NCI-H226 (cell line): ENCODE measurements around the gene RARRES2.
"Not testable (repeated sequence)": the region's sequence is repeated elsewhere in the genome, so short reads cannot be mapped to it uniquely, and the experiment has no call there.

ENCODE experiments used
- DNase-seq: peaks from one replicate; pipeline ENCODE4 v3.0.0-alpha.2; 2015

The RARRES2 gene

DNA sequence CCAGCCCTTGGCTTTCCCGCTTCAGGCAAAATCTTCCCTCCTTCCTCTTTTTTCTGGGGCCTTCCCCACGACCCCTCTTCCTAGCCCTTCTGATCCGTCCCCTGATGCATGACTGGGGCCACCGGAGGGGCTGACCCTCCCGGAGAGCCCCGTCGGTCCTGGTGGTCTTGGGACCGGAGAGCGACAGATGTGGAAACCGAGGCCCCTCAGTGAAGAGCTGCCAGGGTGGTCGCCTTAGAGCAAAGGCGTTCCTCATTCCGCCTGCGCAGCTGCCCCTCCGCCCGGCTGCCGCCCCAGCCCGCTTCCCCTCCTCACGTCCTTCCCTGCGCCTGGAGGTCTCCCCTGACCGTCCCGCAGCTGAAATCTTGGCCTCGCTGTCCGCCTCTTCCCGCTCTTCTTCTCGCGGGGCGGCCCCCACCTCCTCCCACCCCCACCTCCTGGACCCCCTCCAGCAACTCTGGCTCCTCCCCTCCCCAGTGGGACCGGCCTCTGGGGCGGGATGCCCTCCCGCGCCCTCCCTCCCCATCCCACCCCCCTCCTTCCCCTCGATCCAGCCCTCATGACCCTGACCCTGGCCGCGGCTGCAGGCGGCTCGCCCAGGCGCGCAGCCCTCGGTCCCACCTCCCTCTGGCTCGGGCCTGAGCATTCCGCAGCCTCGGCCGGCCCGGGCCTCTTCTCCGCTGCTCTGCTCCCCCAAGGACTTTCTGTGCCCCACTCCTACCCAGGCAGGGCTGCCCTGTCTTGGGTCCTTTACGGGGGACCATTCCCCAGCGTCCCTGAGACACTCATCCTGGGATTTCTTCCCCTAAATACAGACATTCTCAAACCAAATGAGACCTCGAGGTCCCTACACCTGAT is at the start of gene RARRES2:
Gene RARRES2, minus strand, starts transcription at position 367 of the 858 bp plus-strand sequence. CDS start 1,020 bp downstream, outside the sequence.
- DNase-seq = no peak

DNA sequence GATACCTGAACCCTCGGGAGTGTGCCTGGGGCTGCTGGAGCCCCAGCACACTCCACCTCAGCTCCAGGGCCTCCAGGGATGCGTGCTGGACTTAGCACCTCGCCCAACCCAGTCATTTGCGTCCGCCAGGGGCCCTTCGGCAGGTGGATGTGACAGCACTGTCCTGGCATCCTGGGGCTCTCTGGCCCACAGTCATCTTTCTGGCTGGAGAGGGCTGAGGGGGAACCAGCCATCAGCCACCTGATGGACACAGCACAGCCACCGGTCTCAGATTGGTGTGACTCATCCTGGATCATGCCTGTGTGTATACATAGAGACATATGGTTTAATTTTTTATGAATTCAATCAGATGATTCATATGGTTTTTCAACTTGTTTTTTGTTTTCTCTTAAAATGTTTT is 48.8 kb upstream of the RARRES2 start:
- no peak for DNase-seq

DNA sequence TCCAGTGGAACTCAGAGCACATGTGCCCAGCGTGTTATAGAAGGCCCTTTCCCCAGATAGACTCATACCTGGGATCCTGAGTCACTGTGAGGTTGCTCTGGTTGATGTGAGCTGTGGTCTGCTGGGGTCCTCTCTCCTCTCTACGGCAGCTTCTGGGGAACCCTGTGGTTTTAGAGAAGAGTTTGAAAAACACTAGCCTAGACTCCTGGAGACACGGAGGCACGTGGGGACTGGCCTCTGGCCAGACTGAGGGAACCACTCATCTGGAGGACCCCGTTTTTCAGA is 48.0 kb upstream of the RARRES2 start:
- no peak for DNase-seq

DNA sequence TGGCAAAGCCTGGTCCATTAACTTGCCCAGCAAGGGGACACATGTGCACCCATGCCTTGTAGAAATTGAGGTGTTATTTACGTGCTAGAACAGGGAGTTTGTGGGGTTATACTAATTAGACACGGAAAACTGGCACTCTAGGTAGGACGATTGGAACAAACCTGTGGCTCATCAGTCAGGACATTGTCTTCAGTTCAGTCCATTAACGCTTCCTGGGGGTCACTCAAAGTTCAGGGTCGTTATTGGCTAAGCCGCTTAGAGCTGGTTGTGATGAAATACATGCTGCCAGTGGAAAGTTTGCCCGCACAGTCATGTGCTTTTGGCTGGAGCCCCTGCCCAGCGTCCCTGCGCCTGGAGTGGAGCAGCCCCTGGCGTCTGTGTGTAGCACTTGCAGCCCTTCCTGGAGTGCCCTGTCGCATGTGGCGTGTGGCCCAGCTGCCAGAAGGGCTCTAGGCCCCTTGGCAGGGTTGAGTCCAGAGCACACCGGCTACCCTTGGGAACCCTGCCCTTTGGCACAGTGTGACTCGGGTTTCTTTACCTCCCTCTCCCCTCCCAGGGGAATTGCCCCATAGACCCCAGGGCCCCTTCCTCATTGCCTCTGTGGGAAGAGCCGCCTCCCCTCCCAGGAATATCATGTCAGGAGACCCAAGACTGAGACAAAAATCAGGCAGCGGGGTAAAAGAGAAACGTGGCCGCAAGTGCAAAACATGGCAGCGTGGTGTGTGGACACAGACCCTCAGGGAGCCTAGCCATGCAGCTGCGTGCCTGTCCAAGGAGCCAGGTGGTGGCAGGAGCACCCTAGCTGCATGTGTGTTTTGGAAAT is 47.5 kb upstream of the RARRES2 start:
- no peak for DNase-seq

DNA sequence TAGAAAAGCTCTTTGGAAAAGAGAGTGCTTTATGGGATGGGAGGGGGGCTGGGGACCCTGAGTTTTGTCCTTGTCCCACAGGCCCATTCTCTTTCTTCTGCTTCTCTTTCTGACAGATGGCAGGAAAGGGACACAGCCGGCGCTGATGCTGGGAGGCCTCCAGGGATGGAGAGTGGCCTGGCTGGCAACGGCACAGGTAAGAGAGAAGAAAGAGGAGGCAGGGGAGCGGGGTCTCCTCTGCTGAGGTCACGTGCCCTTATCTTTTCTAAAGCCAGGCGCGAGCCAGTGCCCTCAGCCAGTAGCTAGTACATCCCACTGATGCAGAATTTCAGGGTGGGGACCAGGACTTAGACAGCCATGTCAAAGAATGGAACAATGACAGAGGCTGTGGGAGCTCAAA is 46.9 kb upstream of the RARRES2 start:
- DNase-seq = no peak

DNA sequence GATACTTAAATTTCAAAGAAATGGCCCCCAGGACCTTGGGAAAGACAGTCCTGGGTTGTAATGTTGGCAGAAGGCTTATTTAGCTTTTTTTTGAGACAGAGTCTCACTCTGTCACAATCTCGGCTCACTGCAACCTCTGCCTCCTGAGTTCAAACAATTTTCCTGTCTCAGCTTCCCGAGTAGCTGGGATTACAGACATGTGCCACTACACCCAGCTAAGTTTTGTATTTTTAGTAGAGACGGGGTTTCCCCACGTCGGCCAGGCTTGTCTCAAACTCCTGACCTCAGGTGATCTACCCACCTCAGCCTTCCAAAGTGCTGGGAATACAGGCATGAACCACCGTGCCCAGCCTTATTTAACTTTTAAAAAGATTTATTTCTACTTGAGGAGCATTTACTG is 44.5 kb upstream of the RARRES2 start:
- not testable (repeated sequence) for DNase-seq

DNA sequence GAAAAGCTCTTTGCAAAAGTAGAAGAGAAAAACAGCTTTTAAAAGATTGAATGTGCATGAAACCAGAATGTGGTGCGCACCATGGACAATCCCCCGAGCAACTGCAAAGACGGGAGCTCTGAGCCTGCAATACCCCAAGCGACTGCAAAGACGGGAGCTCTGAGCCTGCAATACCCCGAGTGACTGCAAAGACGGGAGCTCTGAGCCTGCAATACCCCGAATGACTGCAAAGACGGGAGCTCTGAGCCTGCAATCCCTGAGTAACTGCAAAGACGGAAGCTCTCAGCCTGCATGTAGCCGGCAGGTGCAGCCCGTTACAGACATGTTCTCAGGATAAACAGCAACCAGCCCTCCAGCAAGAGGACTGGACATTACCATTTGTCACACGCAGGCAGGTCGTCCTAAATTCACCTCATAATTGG is 43.9 kb upstream of the RARRES2 start:
- DNase-seq = no peak

DNA sequence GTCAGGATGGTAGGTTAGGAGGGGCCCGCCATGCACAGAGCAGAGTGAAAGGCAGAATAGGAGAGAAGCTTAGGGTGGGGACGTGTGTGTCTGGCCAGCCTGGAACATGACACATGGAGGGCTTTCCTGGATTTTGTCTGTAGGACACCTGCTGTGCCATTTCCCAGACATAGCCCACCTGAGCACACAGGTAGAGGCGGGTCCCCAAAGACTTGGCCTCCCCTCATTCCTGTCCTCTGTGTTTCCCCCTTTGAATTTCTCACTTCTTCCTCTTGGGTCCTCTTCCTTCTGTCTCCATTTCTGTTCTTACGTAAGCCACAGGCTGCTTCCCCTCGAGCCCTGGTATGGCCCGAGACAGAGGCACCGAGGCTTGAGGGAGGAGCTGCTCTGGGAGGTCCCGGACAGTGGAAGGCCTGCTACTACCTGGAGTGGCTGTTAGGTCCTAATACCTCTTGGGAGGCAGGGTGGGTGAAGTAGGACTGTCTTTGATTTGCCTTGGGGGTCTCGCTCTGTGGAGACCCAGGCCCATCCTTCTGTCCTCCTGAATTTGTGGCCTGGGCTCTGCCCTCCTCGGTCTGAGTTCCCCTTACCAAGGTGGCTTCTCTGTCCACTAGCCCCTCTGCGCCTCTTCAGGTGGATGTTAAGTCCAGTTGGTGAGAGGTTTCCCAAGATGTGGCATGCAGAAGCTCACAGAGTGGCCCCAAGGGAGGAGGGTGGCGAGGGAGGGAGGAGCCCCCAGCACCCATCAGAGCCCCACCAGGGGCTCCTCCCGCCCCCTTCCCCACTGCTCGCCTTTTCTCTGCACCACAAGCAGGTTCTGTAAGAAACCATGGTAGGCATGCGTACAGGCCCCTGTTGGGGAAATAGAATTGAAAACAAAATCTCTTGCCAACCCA is 43.2 kb upstream of the RARRES2 start:
- no peak for DNase-seq

DNA sequence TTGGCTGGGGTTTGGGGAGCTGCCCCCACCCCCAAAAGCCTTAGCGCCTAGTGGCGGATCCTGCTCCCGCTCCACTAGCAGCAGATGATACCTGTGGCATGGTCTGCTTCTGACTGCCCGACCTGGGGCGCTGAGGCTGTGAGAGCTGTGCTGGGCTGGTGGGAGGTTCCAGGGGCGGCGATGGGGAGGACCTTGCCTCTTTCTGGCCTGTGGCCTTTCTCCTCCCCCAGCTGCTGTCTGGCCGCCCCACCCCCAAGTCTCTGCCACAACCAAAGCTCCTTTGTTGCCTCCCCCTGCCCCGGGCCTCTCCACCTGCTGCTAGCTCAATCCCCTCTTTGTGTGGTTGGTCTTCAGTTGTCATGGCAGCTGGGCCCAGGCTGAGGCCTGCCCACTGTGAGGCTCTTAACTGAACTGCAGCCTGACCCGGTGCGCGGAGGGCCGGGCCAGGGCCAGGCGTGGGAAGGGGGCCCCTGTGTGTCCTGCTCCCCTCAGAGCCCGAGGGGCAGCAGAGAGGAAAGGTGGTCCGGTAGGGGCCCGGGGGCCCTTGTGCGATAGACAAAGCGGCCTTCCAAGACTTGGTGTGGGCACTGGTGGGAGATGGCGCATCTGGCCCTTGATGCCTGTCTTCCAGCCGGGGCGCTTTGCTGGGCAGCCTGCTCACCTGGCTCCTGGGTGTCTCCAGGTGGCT is 42.4 kb upstream of the RARRES2 start:
- no peak for DNase-seq

DNA sequence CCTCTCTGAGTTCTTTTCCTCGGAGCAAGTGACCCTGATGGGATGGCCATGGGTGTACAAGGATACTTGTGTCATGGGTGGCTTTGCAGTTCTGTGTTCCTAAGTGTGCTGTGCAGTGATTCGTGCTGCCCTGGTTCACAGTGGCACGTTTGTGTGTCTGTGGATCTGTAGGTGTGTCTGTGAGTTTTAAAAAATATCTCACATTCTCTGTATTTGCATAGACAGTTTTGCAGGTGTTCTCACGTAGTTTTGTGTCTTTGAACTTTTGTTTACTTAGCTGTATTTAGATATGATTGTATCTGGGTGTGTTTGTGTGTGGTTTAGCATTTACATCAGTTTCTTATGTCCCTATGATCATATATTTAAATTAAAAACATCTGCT is 41.4 kb upstream of the RARRES2 start:
- no peak for DNase-seq

DNA sequence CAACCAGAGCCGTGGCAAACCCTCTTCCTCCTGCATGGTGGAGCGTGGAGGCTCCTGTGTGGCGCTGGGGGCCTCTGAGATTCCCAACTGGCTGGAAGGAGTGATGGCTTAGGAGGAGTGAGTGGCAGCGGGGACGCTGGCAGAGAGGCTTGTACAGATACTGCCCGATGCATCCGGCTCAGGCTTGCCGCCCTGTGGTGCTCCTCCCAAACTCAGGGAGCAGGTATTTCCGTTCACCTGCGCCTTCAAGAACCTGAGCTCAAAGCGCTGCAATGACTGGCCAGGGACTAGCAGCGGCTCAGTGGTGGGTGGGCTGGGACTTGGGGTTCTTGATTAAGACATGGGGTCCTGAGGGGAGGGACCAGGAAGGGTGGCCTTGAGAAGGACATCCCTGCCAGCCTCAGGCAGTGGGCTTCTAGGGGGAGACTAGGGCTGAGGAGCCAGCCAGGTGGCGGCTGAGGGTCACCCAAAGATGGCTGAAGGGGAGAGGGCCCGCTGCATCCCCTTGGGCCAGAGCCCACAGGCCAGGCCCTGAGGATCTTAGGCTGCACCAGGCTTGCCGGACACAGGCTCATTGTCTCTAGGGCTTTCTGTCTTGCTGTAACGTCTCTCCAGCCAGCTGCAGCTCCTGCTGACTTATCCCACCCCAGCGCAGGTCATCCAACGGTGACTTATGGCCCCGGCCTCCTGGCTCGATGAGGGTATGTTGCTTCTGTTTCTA is 40.9 kb upstream of the RARRES2 start:
- DNase-seq = no peak

DNA sequence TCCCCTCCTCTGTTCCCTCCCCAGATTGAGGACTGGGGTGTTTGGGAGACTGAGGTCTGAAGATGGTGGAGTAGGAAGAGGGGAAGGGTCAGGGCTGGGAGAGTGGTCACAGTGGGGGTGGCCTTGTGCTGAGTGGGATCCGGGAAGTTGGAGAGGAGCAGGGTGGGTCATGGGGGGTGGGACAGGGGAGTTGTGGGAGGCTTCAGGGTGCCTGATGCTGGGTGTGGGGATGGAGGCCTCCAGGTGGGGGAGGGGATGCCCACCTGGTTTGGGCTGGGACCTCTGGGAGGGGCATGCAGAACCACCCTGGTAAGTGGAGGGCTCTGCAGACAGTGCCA is 40.3 kb upstream of the RARRES2 start:
- no peak for DNase-seq

DNA sequence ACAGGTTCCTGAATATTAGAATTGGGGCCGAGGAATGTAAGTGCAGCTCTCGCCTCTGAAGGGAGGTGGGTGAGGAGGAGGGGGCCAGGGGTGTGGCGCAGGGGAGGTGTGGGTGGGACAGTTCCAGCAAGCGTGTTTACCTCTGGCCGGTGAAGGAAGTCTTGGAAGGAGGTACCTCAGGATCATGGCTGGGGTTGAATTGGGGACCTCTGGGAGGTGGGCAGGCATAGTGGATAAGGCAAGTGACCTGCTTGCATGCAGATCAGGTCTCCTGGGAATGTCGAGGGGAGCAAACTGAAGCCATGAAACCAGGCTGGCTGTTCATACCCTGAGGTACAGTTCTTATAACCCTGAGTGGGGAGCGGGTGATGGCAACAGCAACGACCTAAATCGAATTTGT is 39.7 kb upstream of the RARRES2 start:
- no peak for DNase-seq

DNA sequence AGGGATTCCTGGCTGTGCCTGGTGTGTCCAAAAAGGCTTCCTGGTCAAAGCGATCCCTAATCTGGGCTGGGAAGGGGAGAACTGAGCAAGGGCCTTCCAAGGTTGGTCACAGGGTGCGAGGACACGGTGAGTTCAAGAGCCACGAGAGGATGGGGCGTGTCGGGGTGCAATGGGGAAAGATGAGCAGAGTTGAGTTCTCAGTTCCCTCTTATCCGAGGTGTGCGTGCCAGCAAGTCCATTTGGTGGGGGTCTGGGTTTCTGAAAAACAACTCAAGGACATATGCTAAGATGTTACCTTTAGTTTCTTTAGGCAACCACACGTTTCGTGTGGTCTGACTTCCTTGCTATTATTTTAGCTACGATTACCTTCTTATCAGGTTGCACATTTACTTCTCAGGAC is 39.0 kb upstream of the RARRES2 start:
- DNase-seq = no peak

DNA sequence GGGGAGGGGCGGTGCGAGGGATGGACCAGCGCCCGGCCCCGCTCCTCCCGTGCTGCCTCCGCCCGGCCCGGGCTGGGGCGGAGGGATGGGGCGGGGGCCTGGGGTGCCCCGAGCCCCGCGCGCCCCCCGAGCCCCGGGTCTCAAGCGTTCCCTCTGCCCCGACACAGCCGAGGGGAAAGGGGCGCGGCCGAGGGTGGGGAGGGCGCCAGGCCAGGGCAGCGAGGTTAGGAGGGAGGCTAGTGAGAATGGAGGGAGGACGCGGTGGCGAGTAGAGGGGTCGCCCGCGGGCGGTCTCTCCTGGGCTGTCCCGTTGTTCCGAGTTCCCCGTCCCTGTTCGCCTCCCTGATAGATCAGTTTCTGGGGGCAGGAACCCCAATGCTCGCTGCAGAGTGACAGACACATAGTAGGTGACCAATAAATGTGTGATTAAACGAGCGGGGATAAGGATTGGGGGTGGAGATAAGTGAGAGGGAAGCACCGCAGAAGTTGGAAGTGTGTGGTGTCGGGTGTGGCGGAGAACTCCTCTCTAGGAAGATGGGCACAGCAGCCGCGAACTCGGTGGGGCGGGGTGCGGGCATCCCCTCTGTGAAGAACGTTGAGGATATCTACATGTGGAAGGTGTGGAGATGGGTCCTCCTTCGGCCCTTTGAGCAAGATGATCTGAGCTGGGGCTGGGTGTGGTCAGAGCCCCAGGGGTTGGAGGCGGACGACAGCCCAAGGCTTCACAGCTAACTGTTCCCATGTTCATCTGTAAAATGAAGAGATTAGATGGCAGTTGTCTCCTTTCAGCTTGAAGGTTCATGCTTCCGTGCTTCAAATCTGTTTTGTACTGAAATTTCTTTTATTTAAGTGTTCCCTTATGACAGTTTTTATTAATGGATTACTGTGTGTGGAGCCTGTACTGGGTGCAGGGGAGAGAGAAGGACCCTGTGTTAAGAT is 38.3 kb upstream of the RARRES2 start:
- DNase-seq = no peak

DNA sequence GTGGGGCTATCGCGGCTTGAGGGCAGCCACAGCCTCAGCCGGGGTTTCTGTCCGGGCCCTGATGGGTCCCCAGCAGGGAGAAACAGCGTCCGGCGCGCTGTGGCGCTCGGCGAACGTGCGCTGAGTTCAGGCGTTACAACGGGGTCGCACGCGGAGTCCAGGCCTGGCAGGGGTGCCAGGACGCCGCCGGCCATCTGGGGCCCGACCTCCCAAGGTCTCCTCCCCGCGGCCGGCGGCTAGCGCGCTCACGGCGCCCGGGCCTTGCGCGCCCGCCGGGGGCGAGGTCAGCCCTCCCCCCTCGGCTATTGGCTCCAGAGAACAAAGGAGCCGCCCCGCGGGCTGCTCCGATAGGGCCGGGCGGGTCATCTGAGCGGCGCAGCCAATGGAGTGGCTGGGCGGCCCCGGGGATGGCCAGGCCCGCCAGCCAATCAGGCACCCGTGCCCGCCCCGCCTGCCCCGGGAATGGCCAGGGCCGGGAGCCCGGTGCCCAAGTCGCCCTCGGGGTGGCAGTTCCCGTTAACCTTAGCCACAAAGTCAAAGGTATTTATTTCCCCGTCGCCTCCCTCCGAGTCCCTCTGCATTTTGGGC is 37.5 kb upstream of the RARRES2 start, which contains the start of gene ZNF775:
Gene ZNF775, plus strand, starts transcription at position 478 of the 588 bp plus-strand sequence. CDS start 9,141 bp downstream, outside the sequence.
- DNase-seq = peak; percentile 97

DNA sequence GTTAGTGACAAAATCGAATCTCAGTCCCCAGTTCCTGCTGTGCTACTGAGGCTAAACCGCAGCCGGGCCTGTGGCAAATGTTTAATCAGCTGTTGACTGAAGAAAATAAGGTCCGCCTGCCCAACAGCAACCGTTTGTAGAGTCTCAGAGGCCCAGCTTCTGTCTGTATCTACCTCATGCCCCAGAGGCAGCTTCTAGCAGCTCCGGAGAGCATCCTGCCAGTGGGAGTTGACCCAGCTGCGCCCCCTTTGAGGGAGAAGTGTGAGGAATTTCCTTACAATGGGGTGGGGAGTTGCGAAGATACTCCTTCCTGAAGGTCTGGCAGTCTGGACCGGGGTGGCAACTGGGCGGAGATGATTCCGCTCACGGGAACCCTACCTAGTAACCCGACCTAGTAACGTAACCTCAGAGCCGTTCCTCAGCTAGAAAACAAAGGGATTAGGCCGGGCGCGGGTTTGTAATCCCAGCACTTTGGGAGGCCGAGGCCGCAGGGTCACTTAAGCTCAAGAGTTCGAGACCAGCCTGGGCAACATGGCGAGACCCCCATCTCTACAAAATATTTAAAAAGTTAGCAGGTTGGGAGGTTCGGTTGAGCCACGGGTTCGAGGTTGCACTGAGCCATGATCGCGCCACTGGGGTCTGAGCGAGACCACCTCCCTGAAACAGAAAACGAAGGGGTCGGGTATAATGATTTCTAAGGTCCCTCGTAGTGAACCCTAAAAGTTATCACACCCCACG is 36.9 kb upstream of the RARRES2 start:
- DNase-seq = peak; percentile 90

DNA sequence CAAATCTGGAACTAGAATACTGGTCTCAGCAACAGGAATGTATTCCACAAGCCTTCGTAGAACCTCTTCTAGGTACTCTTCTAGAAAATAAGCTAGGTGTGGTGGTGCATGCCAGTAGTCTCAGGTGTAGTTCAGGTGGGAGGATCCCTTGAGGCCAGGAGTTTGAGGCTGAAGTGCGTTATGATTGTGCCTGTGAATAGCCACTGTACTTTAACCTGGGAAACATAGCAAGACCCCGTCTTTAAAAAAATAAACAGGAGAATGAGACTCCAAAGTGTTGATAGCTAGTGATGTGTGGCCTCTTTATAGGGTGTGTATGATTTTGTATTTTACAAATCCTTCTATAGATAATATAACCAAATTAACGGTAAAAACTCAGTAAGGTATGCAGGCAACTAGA is 36.2 kb upstream of the RARRES2 start:
- no peak for DNase-seq

DNA sequence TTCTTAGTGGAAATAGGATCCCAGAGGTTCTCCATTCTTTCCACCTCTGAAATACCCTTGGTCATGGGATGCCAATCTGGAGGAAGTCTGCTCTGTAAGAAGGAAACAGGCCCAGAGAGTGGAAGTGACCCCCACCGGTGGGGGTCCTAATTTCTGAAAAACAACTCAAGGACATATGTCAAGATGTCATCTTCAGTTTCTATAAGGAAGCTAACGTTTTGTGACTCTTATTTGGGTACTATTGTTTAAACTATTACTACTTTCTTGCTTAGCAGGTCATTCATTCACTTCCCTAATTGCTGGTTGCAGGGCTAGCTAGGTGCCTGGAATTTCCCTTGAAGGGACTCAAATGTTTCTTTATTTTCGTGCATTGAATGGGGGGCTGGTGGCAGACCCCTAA is 35.8 kb upstream of the RARRES2 start:
- DNase-seq = no peak

DNA sequence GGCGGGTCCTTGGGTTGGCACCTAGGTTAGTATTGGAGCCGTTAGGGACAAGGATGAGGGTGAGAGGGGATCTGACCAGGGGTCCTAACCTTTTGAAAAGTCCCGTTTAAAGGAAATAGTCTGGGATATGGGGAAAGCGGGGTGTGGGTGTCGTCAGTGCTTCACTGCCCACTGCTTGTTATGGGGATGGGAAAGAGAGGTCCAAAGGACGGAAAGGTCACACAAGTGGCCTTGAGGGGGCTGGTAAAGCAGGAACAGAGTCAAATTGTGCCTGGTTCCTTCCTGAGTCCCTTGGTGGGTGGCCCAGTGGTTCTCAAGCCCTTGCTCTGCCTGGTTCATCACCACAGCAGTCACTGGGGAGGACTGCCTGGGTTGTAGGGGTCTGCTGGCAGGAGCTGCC is 35.1 kb upstream of the RARRES2 start:
- DNase-seq = no peak
